Measurements from ENCODE around the gene CACNB1.

- TF ChIP-seq CTCF (conservative IDR thresholded peaks at IDR 0.05; ENCODE audit: low read depth, low read length) (no peak), EZH2phosphoT487 (IDR thresholded peaks at IDR 0.05; ENCODE audit: borderline replicate concordance, low read length) (no peak)
Observed at GRCh38 chr17:39223907-39224777, 26.7 kb upstream of the CACNB1 start.

Measured in PC-3 (cell line).